Purkinje cell (primary cell): ENCODE measurements around the gene CORO1A. TPM values are rescaled to one million over a fixed set of nuclear protein-coding genes. Genes with fewer than 3 reads are reported as not detected.

Experiments used
- polyA plus RNA-seq: library from polyadenylated mRNA; unstranded; fragments of >200 nt; fragmentation: Nextera tagmentation; gene quantifications from 2 replicates; pipeline ENCODE4 v1.2.1, GENCODE V29; 2014

CORO1A gene
- polyA plus RNA-seq = 2.8 TPM in 1 of 2 replicates, not detected in the other

DNA sequence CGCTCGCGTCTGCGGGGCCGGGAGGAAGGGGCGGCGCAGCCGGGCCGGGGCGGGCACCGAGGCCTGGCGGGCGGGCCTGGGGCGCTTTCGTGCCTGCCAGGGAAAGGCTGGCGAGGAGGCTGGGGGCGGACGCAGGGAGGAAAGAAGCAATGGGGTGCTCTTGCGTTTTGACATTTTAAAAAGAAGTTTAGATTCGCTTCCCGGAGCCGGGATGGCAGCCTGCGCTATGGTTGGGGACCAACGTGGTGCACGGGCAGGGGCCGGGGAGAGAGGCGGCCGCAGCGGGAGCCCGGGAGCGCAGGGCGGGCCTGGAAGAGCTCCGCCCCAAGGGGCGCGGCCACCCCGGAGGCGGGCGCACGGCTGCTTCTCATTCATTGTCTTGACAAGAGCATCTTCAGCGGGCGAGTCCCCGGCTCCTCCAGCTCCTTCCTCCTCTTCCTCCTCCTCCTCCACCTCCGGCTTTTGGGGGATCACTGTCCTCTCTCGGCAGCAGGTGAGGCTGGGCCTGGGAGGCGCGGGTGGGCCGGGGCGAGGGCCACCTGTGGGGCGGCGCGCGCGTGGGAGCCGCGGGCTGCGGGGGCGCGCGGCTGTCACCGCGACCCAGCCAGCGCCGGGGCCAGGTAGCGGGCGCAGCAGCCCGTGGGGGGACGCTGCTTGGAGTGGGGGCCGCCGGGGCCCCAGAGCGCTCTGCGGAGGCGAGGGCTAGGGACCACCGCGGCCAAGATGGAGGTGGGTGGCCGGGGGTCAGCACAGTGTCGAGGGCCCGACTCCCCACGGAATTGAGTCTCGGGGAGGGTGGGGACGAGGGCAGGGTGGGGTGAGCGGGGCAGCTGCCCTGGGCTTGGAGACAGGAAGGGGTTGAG, at the start of gene CORO1A:
CORO1A (plus strand) TSS at position 370 of the 863 bp plus-strand sequence. CDS start 1,608 bp downstream, outside the sequence.

DNA sequence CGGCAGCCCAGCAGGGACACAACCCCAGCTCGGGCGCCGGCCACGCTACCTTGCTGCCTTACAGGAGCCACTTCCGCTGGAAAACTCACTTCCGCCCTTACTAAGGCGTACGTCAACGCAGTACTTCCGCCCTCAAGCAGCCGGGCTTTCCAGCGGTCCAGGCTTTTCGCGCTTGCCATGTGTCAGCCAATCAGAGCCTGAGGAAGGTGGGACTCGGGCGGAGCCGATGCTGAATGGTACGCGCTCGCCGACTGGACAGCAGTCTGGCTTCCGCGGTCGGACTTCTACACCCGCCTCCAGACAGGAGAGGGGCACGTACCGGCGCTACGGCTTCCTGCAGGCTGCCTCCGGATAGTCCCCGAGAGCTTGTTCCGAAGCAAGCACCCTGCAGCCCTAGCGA, 10.2 kb downstream of the CORO1A start, which contains the start of the genes BOLA2B and SLX1A:
BOLA2B (minus strand) TSS at position 52 of the 400 bp plus-strand sequence. CDS start 71 bp downstream, outside the sequence.
SLX1A (plus strand) TSS at position 261 of the 400 bp plus-strand sequence. CDS start 210 bp downstream, outside the sequence.

GRCh38 chr16:30199049-30199448, 15.6 kb downstream of the CORO1A start, which contains the start of gene SULT1A3:
Gene SULT1A3, plus strand, starts transcription at chr16:30199255. Its CDS starts 1,474 bp downstream, at chr16:30200729.

Other genes with a start within 250 kb of the CORO1A start
- 19.7 TPM in 2 replicates for gene TMEM219, start 221.5 kb upstream of the CORO1A start, polyA plus RNA-seq
- 0.43 and 0.56 TPM in 2 replicates for gene TAOK2, start 209.7 kb upstream of the CORO1A start, polyA plus RNA-seq
- 3.3 and 6.6 TPM in 2 replicates for gene HIRIP3, start 188.0 kb upstream of the CORO1A start, polyA plus RNA-seq
- 0.06 and 1.5 TPM in 2 replicates for gene INO80E, start 187.4 kb upstream of the CORO1A start, polyA plus RNA-seq
- 2.3 and 11.0 TPM in 2 replicates for gene DOC2A, start 172.6 kb upstream of the CORO1A start, polyA plus RNA-seq
- 0.36 TPM in 2 replicates for gene C16orf92, start 160.4 kb upstream of the CORO1A start, polyA plus RNA-seq
- gene TLCD3B, start 152.3 kb upstream of the CORO1A start, polyA plus RNA-seq = 0.71 TPM in 1 of 2 replicates, not detected in the other
- gene ALDOA, start 117.8 kb upstream of the CORO1A start, polyA plus RNA-seq = 1,138 and 1,179 TPM in 2 replicates
- gene PPP4C, start 107.6 kb upstream of the CORO1A start, polyA plus RNA-seq = 4.2 and 17.0 TPM in 2 replicates
- not detected in 2 replicates for gene TBX6, start 91.7 kb upstream of the CORO1A start, polyA plus RNA-seq
- 32.2 and 52.7 TPM in 2 replicates for gene YPEL3, start 87.4 kb upstream of the CORO1A start, polyA plus RNA-seq
- not detected in 2 replicates for gene GDPD3, start 70.1 kb upstream of the CORO1A start, polyA plus RNA-seq
- 2.5 and 13.5 TPM in 2 replicates for gene MAPK3, start 60.4 kb upstream of the CORO1A start, polyA plus RNA-seq
- gene BOLA2B, start 10.1 kb downstream of the CORO1A start, polyA plus RNA-seq = 114 and 166 TPM in 2 replicates
- gene SLX1A, start 10.3 kb downstream of the CORO1A start, polyA plus RNA-seq = 2.6 and 5.8 TPM in 2 replicates
- gene SULT1A3, start 15.7 kb downstream of the CORO1A start, polyA plus RNA-seq = 19.6 and 21.3 TPM in 2 replicates
- 0.17 and 0.21 TPM in 2 replicates for gene NPIPB13, start 64.9 kb downstream of the CORO1A start, polyA plus RNA-seq
- gene CD2BP2, start 171.7 kb downstream of the CORO1A start, polyA plus RNA-seq = 8.0 and 11.0 TPM in 2 replicates
- gene TBC1D10B, start 186.9 kb downstream of the CORO1A start, polyA plus RNA-seq = 4.2 and 5.3 TPM in 2 replicates
- gene MYL11, start 191.2 kb downstream of the CORO1A start, polyA plus RNA-seq = not detected in 2 replicates
- not detected in 2 replicates for gene SEPTIN1, start 199.0 kb downstream of the CORO1A start, polyA plus RNA-seq
- gene ZNF48, start 211.8 kb downstream of the CORO1A start, polyA plus RNA-seq = 1.3 and 1.6 TPM in 2 replicates
- gene ZNF771, start 224.0 kb downstream of the CORO1A start, polyA plus RNA-seq = 3.1 and 3.9 TPM in 2 replicates
- gene DCTPP1, start 246.4 kb downstream of the CORO1A start, polyA plus RNA-seq = 14.3 and 19.1 TPM in 2 replicates